Muscle layer of duodenum (tissue), 2 donors: ENCODE data around the gene TFIP11.

ENCODE experiments used
- H3K27ac ChIP-seq: one replicate; pipeline ENCODE4 v1.7.0; 2013; ENCODE audit warnings: mild to moderate bottlenecking, low read length
- H3K27me3 ChIP-seq: one replicate; pipeline ENCODE4 v1.7.0; 2013; ENCODE audit warnings: low read depth, mild to moderate bottlenecking, control low read depth, low read length
- H3K36me3 ChIP-seq, 2 donors: one replicate each; pipeline ENCODE4 v1.7.0; 2013; ENCODE audit warnings: low read length in 2 of 2, control low read depth in 1 of 2, mild to moderate bottlenecking in 1 of 2; ENCODE audit not compliant: insufficient read depth in 2 of 2, control insufficient read depth in 1 of 2
- H3K4me1 ChIP-seq, 2 donors: one replicate each; pipeline ENCODE4 v1.7.0; 2013; ENCODE audit warnings: low read length in 2 of 2, mild to moderate bottlenecking in 2 of 2, control low read depth in 1 of 2, moderate library complexity in 1 of 2; ENCODE audit not compliant: insufficient read depth in 2 of 2, control insufficient read depth in 1 of 2
- H3K4me3 ChIP-seq, 2 donors: one replicate each; pipeline ENCODE4 v1.7.0; 2013; ENCODE audit warnings: low read length in 2 of 2, low read depth in 1 of 2, mild to moderate bottlenecking in 1 of 2
- H3K9me3 ChIP-seq, 2 donors: one replicate each; pipeline ENCODE4 v1.7.0; 2013; ENCODE audit warnings: low read length in 2 of 2, control low read depth in 1 of 2, mild to moderate bottlenecking in 1 of 2; ENCODE audit not compliant: control insufficient read depth in 1 of 2
- donor health status: healthy.

Gene TFIP11

GRCh38 chr22:26501996-26502395 lies 10.3 kb downstream of the TFIP11 start:
- Histone ChIP-seq H3K27ac (no peak overlapping the region), H3K9me3 (no peaks in the 10 kb centered on the region), H3K27me3 (no peaks in the 10 kb centered on the region), H3K4me3 (no peak overlapping the region), H3K36me3 (peaks cover 71 to 84% of the 10 kb centered on the region in 2 donors), H3K4me1 (no peaks in the 10 kb centered on the region)

GRCh38 chr22:26499188-26499703 lies 13.0 kb downstream of the TFIP11 start:
- no peak overlapping the region for H3K4me3 ChIP-seq
- H3K4me1 ChIP-seq: no peaks in the 10 kb centered on the region
- peaks cover 71 to 82% of the 10 kb centered on the region in 2 donors for H3K36me3 ChIP-seq
- no peaks in the 10 kb centered on the region for H3K27me3 ChIP-seq
- H3K27ac ChIP-seq: no peak overlapping the region
- no peaks in the 10 kb centered on the region for H3K9me3 ChIP-seq

- H3K9me3 ChIP-seq: no peaks in the 10 kb centered on the region
- H3K27me3 ChIP-seq: no peaks in the 10 kb centered on the region
- H3K4me1 ChIP-seq: no peaks in the 10 kb centered on the region
- peaks cover 67 to 82% of the 10 kb centered on the region in 2 donors for H3K36me3 ChIP-seq
- H3K27ac ChIP-seq: no peak overlapping the region
- no peak overlapping the region for H3K4me3 ChIP-seq
These were observed 15.8 kb downstream of the TFIP11 start for GRCh38 chr22:26496456-26496855.

GRCh38 chr22:26494506-26494905 lies 17.8 kb downstream of the TFIP11 start:
- Histone ChIP-seq H3K4me1 (no peaks in the 10 kb centered on the region), H3K36me3 (peaks cover 75 to 82% of the 10 kb centered on the region in 2 donors), H3K27me3 (no peaks in the 10 kb centered on the region), H3K4me3 (no peak overlapping the region), H3K27ac (no peak overlapping the region), H3K9me3 (no peaks in the 10 kb centered on the region)

GRCh38 chr22:26492220-26492619 lies 20.1 kb downstream of the TFIP11 start:
- Histone ChIP-seq H3K4me1 (no peaks in the 10 kb centered on the region), H3K4me3 (no peak overlapping the region), H3K27ac (no peak overlapping the region), H3K9me3 (no peaks in the 10 kb centered on the region), H3K27me3 (no peaks in the 10 kb centered on the region), H3K36me3 (peaks cover 77 to 91% of the 10 kb centered on the region in 2 donors)

- Histone ChIP-seq H3K4me1 (peaks cover 3 to 15% of the 10 kb centered on the region in 2 donors), H3K9me3 (no peaks in the 10 kb centered on the region), H3K27ac (no peak overlapping the region), H3K4me3 (no peak overlapping the region), H3K27me3 (no peaks in the 10 kb centered on the region), H3K36me3 (peaks cover 56 to 68% of the 10 kb centered on the region in 2 donors)
These were observed 22.7 kb downstream of the TFIP11 start for GRCh38 chr22:26489447-26490036.

GRCh38 chr22:26487996-26488395 lies 24.3 kb downstream of the TFIP11 start:
- Histone ChIP-seq H3K9me3 (no peaks in the 10 kb centered on the region), H3K4me1 (peaks cover 8 to 22% of the 10 kb centered on the region in 2 donors), H3K27me3 (no peaks in the 10 kb centered on the region), H3K4me3 (no peak overlapping the region), H3K36me3 (peaks cover 42 to 53% of the 10 kb centered on the region in 2 donors), H3K27ac (no peak overlapping the region)

GRCh38 chr22:26486394-26486793 lies 25.9 kb downstream of the TFIP11 start:
- peaks cover 30 to 37% of the 10 kb centered on the region in 2 donors for H3K36me3 ChIP-seq

GRCh38 chr22:26485806-26486390 lies 26.4 kb downstream of the TFIP11 start:
- no peaks in the 10 kb centered on the region for H3K27me3 ChIP-seq
- H3K4me1 ChIP-seq: peaks cover 8 to 43% of the 10 kb centered on the region in 2 donors
- H3K27ac ChIP-seq: no peak overlapping the region
- peaks cover 30 to 32% of the 10 kb centered on the region in 2 donors for H3K36me3 ChIP-seq
- H3K4me3 ChIP-seq: no peak overlapping the region
- H3K9me3 ChIP-seq: no peaks in the 10 kb centered on the region

More at GRCh38 chr22:26486394-26486793, 25.9 kb downstream of the TFIP11 start:
- Histone ChIP-seq H3K27ac (no peak overlapping the region), H3K27me3 (no peaks in the 10 kb centered on the region), H3K4me3 (no peak overlapping the region), H3K9me3 (no peaks in the 10 kb centered on the region), H3K4me1 (peaks cover 8 to 38% of the 10 kb centered on the region in 2 donors)

- Histone ChIP-seq H3K4me1 (peaks cover 8 to 52% of the 10 kb centered on the region in 2 donors), H3K27me3 (no peaks in the 10 kb centered on the region), H3K36me3 (peaks cover 24 to 26% of the 10 kb centered on the region in 2 donors), H3K4me3 (no peak overlapping the region), H3K27ac (no peak overlapping the region), H3K9me3 (no peaks in the 10 kb centered on the region)
These were observed 27.3 kb downstream of the TFIP11 start for GRCh38 chr22:26485013-26485412.

GRCh38 chr22:26484360-26484706 lies 27.9 kb downstream of the TFIP11 start:
- Histone ChIP-seq H3K9me3 (no peaks in the 10 kb centered on the region), H3K27me3 (no peaks in the 10 kb centered on the region), H3K4me1 (peaks cover 8 to 59% of the 10 kb centered on the region in 2 donors)

More at GRCh38 chr22:26484360-26484706, 27.9 kb downstream of the TFIP11 start:
- H3K4me3 ChIP-seq: peak overlapping the region; percentile 93 to 94
- peak overlapping the region; percentile 84 for H3K27ac ChIP-seq
- H3K36me3 ChIP-seq: peaks cover 17 to 19% of the 10 kb centered on the region in 2 donors
